GM18502 (cell line): ENCODE results near the gene SCARF1.
A peak's percentile ranks its signal among the peaks of the same experiment; 100 is the strongest.

Experiments
- ATAC-seq: cut with Tn5 transposase; IDR thresholded peaks from one replicate; pipeline ENCODE4 v1.9.1; 2021; ENCODE audit warnings: mild to moderate bottlenecking; ENCODE audit not compliant: unreplicated experiment, poor library complexity

The SCARF1 gene

DNA sequence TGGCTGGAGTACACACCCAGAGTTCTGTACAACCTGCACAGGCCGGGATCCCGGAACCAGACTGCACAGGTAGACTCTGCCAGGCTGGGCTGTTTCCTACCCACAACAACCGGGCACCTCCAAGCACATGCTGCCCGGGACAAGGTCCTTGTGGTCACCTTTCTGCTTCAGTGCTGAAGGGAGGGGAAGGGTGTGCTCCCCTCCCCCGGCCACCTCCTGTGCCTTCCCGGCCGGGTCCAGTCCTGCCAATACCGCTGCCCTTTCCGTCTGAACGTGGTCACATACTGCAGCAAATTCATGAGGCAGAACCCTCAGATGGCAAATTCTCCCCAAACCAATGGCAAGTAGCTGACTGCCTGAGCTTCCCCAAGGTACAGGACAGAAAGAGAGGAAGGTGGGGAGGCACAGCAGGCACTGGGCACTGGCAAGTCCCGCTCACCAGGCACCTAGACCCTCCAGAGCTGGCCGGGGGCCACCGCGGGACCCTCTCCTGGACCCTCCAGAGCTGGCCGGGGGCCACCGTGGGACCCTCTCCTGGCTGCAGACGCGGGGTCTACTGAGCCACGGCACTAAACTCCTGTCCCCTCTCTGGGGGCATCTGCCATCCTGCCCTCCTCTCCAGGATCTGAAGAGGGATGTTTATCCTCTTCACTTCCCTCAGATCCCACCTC is 39.7 kb downstream of the SCARF1 start:
- no peak for ATAC-seq

DNA sequence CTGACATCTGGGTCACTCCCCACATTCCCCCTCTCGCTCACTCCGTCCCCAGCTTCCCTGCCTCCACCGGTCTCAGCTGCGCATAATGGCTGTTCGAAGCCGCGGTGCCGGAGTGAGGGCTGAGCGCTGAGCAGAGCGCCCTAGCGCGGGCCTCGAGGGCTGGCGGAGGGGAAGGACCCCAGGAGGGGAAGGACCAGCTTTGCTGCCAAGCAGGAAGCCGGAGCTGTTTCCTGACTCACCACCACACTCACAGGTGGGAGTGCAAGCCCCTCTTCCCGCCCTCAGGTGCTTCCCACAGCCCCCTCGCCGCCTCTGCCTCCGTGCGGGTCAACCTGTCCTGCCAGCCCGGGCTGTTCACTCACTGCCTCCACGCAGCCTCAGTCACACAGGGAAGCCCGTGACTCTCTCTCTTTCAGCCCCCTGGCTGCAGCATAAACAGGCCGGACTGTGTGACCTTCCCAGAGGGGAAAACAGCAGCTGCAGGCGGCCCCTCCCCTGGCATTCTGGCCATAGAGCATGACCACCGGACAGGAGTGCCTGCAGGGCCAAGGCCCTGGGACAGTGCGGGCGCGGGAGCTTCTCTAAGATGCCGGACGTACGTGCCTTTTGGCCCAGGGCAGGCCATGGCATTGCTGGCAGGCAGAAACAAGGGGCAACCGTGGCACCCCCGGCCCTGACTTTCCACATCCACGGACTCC is 40.6 kb downstream of the SCARF1 start:
- no peak for ATAC-seq

DNA sequence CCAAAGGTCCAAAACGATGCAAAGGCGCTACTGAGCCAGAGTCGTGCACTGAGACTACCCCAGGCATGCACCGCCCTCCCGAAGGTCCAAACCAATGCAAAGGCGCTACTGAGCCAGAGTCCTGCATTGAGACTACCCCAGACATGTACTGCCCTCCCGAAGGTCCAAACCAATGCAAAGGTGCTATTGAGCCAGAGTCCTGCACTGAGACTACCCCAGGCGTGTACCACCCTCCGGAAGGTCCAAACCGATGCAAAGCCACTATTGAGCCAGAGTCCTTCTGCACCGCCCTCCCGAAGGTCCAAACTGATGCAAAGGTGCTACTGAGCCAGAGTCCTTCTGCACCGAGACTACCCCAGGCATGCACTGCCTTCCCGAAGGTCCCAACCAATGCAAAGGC is 44.0 kb downstream of the SCARF1 start:
- ATAC-seq = no peak

DNA sequence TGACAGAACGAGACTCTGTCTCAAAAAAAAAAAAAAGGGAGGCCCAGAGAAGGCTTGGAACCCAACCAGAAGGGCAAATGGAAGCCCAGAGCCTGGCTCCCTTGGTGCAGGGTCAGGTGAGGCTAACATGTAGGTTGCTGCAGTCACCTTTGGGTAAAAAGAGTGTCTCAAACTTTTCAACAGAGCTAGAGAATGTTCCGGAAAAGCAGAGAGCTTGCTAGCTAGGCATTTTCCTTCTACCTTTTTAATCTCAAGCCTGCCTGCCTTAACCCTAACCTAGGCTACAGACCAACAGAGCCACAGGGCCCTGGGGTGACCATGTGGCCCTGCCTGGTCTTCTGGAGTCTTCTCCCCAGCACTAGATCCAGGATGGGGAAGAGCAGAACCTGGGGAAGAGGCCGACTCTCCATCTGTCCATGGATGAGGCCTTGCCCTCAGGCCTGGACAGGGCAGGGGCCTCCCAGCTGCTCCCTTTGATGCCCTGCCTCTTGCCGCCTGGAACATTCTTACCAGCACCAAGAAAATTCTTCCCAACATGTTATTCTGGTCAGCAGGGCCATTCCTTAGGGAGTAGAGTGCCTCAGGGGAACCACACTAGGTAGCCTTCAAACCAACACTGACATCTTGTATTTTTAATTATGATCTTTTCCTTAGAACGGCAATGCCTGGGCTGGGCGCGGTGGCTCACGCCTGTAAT is 47.0 kb downstream of the SCARF1 start:
- ATAC-seq = no peak

DNA sequence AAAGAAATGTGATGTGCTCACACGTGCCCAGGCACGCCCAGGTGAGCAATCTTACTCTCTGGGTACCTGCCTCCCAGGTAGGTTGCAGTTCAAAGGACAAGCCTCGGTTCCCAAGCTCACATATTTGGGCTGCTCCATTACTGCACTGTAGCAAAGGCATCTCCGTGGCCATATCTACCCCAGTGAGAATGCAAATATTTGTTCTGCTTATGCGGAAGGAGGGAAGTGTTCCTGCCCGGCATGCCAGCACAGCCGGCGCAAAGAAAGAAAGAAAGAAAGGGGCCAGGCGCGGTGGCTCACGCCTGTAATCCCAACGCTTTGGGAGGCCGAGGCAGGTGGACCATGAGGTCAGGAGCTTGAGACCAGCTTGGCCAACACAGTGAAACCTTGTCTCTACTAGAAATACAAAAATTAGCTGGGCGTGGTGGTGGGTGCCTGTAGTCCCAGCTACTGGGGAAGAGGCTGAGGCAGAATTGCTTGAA is 47.6 kb downstream of the SCARF1 start:
- no peak for ATAC-seq

DNA sequence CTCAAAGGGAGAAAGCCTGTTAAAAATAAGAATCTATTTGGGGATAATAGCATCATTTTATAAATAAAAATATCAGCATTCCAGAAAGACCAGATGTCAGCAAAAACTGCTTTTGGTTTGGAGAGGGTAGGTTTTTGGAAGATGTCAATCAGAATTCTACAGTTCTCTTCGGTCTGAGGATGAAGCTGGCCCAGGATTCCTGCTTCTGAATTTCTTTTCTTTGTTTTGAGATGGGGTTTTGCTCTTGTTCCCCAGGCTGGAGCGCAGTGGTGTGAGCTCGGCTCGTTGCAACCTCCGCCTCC is 52.0 kb downstream of the SCARF1 start:
- ATAC-seq = no peak

DNA sequence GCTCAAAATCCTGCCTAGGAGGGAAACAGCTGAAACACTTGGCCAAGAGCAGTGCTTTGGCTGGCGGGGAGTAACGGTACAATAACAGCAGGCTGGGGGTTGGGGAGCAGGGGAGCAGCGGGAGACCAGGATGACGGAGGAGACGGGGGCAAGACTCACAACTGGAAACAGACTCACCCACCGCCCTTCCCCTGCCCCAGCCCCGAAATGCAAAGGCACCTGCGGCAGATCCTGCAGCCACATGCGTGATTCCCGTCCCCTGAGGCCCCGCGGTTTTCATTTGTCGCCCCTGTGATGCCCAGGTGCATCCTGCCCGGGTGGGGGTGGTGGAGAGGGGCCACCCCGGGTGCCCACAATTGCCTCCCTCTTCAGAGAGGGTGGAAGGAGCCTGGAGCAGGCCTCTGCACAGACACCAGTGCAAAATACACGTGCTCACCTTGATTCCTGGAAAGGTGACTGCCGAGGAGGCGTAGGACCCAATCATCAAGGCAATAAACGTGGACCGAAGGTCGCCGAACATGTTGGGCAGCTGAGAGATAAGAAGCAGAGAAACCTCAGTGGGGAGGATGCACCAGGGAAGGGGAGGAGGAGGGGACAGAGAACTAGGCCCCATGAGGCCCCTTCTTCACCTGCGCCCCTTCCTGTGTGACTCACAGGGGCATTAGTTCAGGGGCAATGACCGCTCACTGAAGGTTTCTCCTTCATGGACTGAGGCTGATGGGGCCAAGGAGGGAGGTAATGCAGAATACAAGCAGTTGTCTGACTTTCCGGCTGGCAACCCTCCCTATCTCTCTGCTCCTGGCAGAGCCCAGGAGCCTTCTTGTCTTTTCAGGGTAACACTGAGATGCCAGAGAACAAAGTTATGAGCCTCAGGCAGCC is 52.5 kb downstream of the SCARF1 start:
- ATAC-seq = peak; percentile 69

DNA sequence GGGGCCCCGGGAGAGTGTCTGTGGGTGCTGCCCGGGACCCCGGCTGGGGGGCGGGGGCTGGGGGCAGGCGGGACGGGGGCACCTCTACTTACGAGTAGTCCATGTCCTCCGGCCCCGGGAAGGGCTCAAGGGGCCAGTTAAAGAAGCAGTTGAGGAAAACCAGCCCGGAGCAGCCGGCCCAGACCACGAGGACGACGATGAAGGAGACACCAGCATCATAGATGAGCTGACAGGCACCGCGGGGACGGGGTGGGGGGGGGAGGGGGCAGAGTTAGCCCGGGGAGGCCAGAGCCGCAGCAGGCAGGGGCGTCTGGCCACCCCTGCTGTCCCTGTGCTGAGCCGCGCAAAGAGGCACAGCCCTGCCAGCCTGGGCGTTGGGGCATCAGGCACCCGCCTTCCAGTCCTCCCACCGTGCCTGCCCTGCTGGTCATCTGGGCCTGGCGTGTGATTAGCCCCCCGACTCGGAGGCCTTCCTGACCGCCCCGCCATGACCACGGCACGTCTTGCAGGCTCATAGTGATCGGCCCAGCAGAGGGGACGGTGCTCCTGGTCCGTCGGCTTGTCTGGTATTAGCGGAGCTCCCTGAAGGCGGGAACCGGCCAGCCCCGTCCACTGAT is 54.0 kb downstream of the SCARF1 start:
- ATAC-seq = no peak

DNA sequence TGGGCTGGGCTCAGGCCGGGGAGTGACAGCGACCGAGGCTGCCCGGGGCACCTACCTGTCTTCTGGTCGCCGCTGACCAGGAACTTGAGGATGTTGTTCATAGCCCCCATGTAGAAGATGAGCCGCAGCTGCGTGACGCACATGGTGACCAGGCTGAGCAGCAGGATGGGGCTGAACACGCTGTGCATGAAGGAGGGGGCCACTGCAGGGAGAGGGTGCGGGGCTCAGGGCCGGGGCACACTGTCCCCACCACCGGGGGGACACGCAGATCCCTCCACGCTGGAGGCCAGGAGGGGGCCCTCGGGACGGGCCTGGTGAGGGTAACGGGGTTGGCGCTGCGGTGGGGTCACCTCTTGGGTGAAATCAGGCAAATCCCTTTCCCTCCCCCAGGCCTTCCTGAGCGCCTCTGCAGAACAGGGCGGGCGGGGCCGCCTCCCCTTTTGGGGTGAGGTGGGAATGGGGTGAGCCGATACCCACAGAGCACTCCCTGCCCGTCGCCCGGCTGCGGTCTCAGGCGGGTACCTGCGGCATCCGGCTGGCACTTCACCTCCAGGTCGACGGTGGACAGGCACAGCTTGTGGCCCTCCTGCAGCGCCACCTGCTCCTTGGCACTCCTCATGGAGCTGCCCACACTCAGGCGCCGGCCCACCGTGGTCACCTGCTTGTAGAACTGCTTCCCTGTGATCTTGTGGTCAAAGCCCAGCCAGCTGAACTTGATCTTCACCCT is 54.6 kb downstream of the SCARF1 start:
- ATAC-seq = no peak

DNA sequence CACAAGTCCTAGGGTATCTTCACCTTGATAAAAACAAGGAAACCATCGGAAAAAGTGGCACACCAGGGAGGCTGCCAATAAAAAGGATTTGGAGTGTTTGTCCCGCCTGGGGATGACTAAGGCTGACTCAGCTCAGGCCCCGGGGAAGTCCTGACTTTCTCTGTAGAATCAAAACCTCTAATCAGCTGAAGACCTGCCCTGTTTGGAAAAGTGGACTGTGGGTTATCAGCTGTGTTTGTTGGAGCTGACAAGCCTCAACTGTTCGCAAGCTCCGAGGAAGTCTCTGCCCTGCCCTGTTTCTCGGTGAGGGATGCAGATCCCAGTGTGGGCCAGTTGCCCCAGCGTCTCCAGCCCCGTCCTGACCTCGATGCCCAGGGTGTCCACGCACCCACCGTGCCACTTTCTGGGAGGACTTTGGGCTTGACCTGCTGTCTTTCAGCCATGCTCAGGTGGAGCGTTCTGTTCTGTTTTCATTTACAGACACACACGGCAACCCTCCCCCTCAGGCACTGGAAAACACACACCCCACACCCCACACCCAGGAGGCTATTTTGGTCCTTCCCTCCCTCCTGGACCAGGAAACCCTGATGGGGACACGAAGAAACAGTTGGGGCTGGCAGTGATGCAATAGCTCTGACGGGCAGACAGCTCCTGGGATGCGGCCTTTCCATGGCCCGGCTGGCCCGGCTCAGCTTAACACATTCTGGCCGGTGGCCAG is 55.3 kb downstream of the SCARF1 start:
- no peak for ATAC-seq

DNA sequence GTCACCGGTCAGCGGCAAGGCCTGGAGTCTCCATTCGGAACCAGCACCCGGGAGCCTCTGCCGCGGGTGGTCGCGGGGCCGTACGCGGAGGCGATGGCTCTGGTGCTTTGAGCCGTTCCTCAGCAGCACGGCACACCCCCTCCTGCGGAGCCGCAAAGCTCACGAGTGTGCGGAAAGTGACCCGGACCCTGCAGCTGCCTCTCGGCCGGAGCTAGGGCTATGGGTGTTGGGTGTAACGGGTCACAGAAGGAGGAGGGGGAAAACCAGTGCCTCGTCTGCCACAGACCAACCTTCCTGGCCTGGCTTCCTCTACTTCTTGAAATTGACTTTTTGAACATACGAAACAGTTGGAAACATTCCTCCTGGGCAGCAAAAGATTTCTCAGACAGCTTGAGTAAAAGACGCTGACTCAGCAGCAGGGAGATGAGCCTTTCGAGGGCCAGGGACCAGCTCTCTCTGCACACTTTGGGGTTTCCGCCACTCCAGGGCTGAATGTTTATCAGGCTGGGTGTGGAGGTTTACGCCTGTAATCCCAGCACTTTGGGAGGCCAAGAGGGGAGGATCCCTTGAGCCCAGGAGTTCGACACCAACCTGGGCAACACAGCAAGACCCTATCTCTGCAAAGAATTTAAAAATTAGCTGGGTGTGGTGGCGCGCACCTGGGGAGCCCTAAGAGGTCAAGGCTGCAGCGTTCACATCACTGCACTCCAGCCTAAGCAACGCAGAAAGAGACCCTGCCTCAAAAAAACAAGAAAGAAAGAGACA is 56.5 kb downstream of the SCARF1 start:
- no peak for ATAC-seq

DNA sequence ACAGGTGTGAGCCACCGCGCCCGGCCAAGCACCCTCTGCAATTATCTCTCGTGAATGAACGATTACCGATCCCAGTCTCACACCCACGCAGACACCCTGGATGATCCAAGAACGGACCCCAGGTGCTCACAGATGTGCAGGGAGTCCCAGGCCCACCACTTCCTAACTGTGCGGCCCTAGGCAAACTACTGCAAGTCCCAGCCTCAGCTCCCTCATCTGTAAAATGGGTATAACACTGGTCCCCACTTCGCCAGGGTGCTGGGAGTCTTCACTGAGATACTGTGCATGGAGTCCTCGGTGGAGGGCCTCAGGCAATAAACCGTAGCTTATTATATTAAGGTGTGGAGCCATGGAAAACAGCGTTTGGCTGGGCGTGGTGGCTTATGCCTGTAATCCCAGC is 61.4 kb downstream of the SCARF1 start:
- no peak for ATAC-seq
